Measurements from ENCODE around the gene EIF3M.

Gene EIF3M

GRCh38 chr11:32583459-32584271 is at the start of gene EIF3M:
Gene EIF3M (plus strand): TSS chr11:32583831. CDS start chr11:32583888, 57 bp downstream.
- CTCF ChIA-PET, result interaction anchor here (0.5 kb wide), 1 partner anchor 298 kb away, joined by 5 read pairs; no protein-coding TSS in a partner anchor

DNA sequence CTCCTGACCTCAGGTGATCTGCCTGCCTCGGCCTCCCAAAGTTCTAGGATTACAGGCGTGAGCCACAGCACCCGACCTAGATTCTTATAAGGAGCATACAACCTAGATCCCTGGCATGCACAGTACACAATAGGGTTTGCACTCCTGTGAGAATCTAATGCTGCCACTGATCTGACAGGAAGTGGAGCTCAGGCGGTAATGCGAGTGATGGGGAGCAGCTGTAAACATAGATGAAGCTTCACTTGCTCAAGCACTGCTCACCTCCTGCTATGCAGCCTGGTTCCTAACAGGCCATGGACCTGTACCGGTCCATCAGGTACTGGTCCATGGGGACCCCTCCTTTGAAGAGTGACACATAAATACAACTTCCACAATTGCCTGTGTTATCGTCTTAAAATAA is 44.8 kb upstream of the EIF3M start:
- ChIA-PET POLR2A (no interaction called here), CTCF (no interaction called here)
- TF ChIP-seq FOXM1 (IDR thresholded peaks at IDR 0.05; ENCODE audit: borderline replicate concordance) (no peak), NFRKB (IDR thresholded peaks at IDR 0.05) (no peak), SP1 (IDR thresholded peaks at IDR 0.05) (no peak), HDGF (IDR thresholded peaks at IDR 0.05; ENCODE audit: borderline replicate concordance) (no peak), ELF4 (IDR thresholded peaks at IDR 0.05) (no peak), SUZ12 (IDR thresholded peaks at IDR 0.05) (no peak)
- no peak for DNase-seq (ENCODE audit: extremely low spot score)

More at GRCh38 chr11:32583459-32584271, at the start of gene EIF3M:
- POLR2A ChIA-PET, result interaction anchor here (0.9 to 1.5 kb wide), 6 partner anchors 9 to 309 kb away, joined by 3 to 4 read pairs (median 4); partner anchors contain the start of genes QSER1 and WT1
- peak; percentile 95 for DNase-seq (ENCODE audit: extremely low spot score)
- TF ChIP-seq ZNF384 (IDR thresholded peaks at IDR 0.05) (no peak), FOXM1 (IDR thresholded peaks at IDR 0.05; ENCODE audit: borderline replicate concordance) (no peak), NFRKB (IDR thresholded peaks at IDR 0.05) (no peak), FOXK2 (IDR thresholded peaks at IDR 0.05) (no peak), TARDBP (IDR thresholded peaks at IDR 0.05) (no peak), FOXA1 (IDR thresholded peaks at IDR 0.05) (no peak), SP1 (IDR thresholded peaks at IDR 0.05) (no peak), L3MBTL2 (conservative IDR thresholded peaks at IDR 0.05) (peak; percentile 68), LEF1 (IDR thresholded peaks at IDR 0.05; ENCODE audit: borderline replicate concordance) (no peak), SUZ12 (IDR thresholded peaks at IDR 0.05) (no peak), BHLHE40 (IDR thresholded peaks at IDR 0.05; ENCODE audit: borderline replicate concordance) (no peak), HDGF (IDR thresholded peaks at IDR 0.05; ENCODE audit: borderline replicate concordance) (no peak; the same call in 1 of the 2 replicates), CTBP1 (IDR thresholded peaks at IDR 0.05; ENCODE audit: borderline replicate concordance) (no peak), ELF4 (IDR thresholded peaks at IDR 0.05) (peak; percentile 62; the same call in 1 of the 2 replicates), ARNT (IDR thresholded peaks at IDR 0.05) (no peak)
- TF ChIP-seq, protein P1, sequence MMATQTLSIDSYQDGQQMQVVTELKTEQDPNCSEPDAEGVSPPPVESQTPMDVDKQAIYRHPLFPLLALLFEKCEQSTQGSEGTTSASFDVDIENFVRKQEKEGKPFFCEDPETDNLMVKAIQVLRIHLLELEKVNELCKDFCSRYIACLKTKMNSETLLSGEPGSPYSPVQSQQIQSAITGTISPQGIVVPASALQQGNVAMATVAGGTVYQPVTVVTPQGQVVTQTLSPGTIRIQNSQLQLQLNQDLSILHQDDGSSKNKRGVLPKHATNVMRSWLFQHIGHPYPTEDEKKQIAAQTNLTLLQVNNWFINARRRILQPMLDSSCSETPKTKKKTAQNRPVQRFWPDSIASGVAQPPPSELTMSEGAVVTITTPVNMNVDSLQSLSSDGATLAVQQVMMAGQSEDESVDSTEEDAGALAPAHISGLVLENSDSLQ (IDR thresholded peaks at IDR 0.05), result 0 out of 2 replicates have a peak, but pooled peaks have one; percentile 6

- POLR2A ChIA-PET, result no interaction called here
- CTCF ChIA-PET, result interaction anchor here (0.6 kb wide), 1 partner anchor 18 kb away, joined by 3 read pairs; no protein-coding TSS in a partner anchor
- no peak for TF ChIP-seq FOXM1 (IDR thresholded peaks at IDR 0.05; ENCODE audit: borderline replicate concordance)
- no peak for TF ChIP-seq ARNT (IDR thresholded peaks at IDR 0.05)
- TF ChIP-seq SUZ12 (IDR thresholded peaks at IDR 0.05), result no peak
- no peak for TF ChIP-seq FOXK2 (IDR thresholded peaks at IDR 0.05)
- no peak for TF ChIP-seq L3MBTL2 (conservative IDR thresholded peaks at IDR 0.05)
- no peak for TF ChIP-seq LEF1 (IDR thresholded peaks at IDR 0.05; ENCODE audit: borderline replicate concordance)
- no peak for TF ChIP-seq CTBP1 (IDR thresholded peaks at IDR 0.05; ENCODE audit: borderline replicate concordance)
- TF ChIP-seq, protein P1 (IDR thresholded peaks at IDR 0.05), result no peak
- TF ChIP-seq FOXA1 (IDR thresholded peaks at IDR 0.05), result no peak
- no peak for TF ChIP-seq NFRKB (IDR thresholded peaks at IDR 0.05)
- no peak for TF ChIP-seq ZNF384 (IDR thresholded peaks at IDR 0.05)
- no peak for TF ChIP-seq BHLHE40 (IDR thresholded peaks at IDR 0.05; ENCODE audit: borderline replicate concordance)
- TF ChIP-seq HDGF (IDR thresholded peaks at IDR 0.05; ENCODE audit: borderline replicate concordance), result no peak
- no peak for TF ChIP-seq ELF4 (IDR thresholded peaks at IDR 0.05)
- TF ChIP-seq SP1 (IDR thresholded peaks at IDR 0.05), result no peak
- no peak for TF ChIP-seq TARDBP (IDR thresholded peaks at IDR 0.05)
- no peak for DNase-seq (ENCODE audit: extremely low spot score)
These were observed 33.9 kb upstream of the EIF3M start for GRCh38 chr11:32549611-32550187.

DNA sequence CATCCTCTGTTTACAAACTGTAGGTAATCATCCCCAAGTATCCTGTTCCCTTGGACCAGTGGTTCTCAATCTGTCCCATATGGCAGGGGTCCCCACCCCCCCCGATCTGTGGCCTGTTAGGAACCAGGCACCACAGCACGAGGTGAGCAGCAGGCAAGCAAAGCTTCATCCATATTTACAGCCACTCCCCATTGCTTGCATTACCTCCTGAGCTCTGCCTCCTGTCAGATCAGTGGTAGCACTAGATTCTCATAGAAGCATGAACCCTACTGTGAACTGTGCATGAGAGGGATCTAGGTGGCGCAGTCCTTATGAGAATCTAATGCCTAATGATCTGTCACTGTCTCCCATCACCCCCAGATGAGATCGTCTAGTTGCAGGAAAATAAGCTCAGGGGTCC is 33.4 kb upstream of the EIF3M start:
- DNase-seq (ENCODE audit: extremely low spot score), result no peak
- ChIA-PET POLR2A (no interaction called here), CTCF (interaction anchor here (0.6 kb wide), 1 partner anchor 18 kb away, joined by 3 read pairs; no protein-coding TSS in a partner anchor)
- TF ChIP-seq ZNF384 (IDR thresholded peaks at IDR 0.05) (no peak), SP1 (IDR thresholded peaks at IDR 0.05) (no peak), FOXM1 (IDR thresholded peaks at IDR 0.05; ENCODE audit: borderline replicate concordance) (no peak), NFRKB (IDR thresholded peaks at IDR 0.05) (no peak), ELF4 (IDR thresholded peaks at IDR 0.05) (no peak), HDGF (IDR thresholded peaks at IDR 0.05; ENCODE audit: borderline replicate concordance) (no peak), SUZ12 (IDR thresholded peaks at IDR 0.05) (no peak), FOXK2 (IDR thresholded peaks at IDR 0.05) (no peak), BHLHE40 (IDR thresholded peaks at IDR 0.05; ENCODE audit: borderline replicate concordance) (no peak), TARDBP (IDR thresholded peaks at IDR 0.05) (no peak), LEF1 (IDR thresholded peaks at IDR 0.05; ENCODE audit: borderline replicate concordance) (no peak), ARNT (IDR thresholded peaks at IDR 0.05) (no peak), FOXA1 (IDR thresholded peaks at IDR 0.05) (no peak), L3MBTL2 (conservative IDR thresholded peaks at IDR 0.05) (no peak), CTBP1 (IDR thresholded peaks at IDR 0.05; ENCODE audit: borderline replicate concordance) (no peak)
- TF ChIP-seq, protein P1 (IDR thresholded peaks at IDR 0.05), result no peak

DNA sequence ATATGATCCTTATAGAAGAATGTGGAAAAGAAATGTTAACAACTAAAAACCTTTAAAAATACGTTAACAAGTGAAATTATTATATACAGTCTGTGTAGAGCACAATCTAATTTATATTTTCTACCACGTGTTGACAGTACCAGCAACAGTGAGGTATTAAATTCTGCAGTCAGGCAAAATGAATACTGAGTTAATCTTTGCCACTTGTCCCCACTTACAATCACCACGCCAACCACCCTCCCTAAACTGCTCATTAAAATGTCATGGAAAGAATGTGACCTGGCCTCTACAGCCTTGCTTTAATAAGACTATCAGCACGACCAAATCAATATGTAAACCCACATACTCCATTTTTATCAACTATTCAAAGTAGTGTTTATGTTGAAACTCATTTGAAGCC is 28.5 kb upstream of the EIF3M start:
- ChIA-PET CTCF (no interaction called here), POLR2A (no interaction called here)
- DNase-seq (ENCODE audit: extremely low spot score), result no peak
- TF ChIP-seq, protein P1 (IDR thresholded peaks at IDR 0.05), result peak; percentile 30; the same call in 1 of the 2 replicates
- TF ChIP-seq FOXK2 (IDR thresholded peaks at IDR 0.05), result no peak
